Measurements from ENCODE around the gene ZNF398. TPM values are rescaled to one million over a fixed set of nuclear protein-coding genes. Genes with fewer than 3 reads are reported as not detected.

Gene ZNF398
- total RNA-seq, 4 donors from 2014 or later: 11.5 to 23.5 (median 17.1) TPM

DNA sequence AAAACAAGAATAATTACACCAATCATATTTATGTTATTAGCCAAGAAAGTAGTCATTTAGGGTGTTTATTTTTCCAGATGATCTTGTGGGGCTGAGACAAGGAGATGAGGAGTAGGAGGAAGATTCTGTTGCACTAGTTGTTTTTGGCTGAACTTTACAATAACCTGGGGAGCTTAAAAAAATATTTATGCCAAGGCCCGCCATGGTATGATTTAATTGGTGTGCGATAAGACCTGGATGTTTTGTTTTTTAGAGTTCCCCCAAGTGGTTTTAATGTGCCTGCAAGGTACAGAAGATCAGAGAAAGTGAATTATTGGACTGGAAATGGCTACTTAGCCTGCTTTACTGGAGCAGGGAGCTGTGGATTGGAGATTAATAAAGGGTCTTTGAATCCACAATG lies 41.0 kb downstream of the ZNF398 start:
- TF ChIP-seq, protein P1, sequence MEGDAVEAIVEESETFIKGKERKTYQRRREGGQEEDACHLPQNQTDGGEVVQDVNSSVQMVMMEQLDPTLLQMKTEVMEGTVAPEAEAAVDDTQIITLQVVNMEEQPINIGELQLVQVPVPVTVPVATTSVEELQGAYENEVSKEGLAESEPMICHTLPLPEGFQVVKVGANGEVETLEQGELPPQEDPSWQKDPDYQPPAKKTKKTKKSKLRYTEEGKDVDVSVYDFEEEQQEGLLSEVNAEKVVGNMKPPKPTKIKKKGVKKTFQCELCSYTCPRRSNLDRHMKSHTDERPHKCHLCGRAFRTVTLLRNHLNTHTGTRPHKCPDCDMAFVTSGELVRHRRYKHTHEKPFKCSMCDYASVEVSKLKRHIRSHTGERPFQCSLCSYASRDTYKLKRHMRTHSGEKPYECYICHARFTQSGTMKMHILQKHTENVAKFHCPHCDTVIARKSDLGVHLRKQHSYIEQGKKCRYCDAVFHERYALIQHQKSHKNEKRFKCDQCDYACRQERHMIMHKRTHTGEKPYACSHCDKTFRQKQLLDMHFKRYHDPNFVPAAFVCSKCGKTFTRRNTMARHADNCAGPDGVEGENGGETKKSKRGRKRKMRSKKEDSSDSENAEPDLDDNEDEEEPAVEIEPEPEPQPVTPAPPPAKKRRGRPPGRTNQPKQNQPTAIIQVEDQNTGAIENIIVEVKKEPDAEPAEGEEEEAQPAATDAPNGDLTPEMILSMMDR (IDR thresholded peaks at IDR 0.05): no peak
- DNase-seq (ENCODE audit: low spot score): no peak

DNA sequence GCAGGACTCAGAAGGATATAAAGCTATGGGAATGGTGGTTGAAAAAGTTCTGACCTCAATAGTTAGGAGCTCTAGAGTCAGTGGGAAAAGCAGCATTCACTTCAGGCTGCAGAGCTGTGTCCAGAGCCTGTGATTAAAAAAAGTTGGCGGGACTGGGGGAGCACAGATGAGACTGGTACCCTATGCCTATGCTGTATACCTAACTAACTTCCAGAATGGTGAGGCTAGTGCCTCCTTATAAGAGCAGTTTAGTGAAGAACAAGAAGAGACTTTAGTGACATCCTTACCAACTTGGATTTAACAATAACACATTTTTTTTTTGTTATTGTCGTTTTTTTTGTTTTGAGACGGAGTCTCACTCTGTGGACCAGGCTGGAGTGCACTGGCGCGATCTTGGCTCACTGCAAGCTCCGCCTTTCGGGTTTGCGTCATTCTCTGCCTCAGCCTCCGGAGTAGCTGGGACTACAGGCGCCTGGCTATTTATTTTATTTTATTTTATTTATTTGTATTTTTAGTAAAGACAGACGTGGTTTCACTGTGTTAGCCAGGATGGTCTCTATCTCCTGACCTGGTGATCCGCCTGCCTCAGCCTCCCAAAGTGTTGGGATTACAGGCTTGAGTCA lies 41.5 kb downstream of the ZNF398 start:
- ATAC-seq (ENCODE audit: low FRiP score) (no peak), DNase-seq (ENCODE audit: low spot score) (no peak)
- TF ChIP-seq, protein P1 (IDR thresholded peaks at IDR 0.05): no peak

More for the DNA sequence above, 41.0 kb downstream of the ZNF398 start:
- no peak for ATAC-seq (ENCODE audit: low FRiP score)

DNA sequence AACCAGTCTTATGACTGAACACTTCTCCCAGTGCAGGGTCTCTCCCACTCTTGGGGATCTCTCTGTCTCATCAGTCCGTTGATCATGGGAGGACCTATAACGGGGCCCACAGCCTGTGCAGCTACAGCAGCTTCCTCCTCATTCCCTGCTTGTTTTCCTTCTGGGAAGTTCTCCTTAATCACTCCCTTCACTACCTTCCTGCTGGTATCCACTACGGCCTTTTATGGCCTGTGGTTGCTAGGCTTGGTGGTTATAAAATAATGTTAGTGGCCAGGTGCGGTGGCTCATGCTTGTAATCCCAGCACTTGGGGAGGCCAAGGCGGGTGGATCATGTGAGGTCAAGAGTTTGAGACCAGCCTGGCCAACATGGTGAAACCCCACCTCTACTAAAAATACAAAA lies 44.6 kb downstream of the ZNF398 start:
- ATAC-seq (ENCODE audit: low FRiP score): no peak
- DNase-seq (ENCODE audit: low spot score): no peak
- TF ChIP-seq, protein P1 (IDR thresholded peaks at IDR 0.05): no peak

DNA sequence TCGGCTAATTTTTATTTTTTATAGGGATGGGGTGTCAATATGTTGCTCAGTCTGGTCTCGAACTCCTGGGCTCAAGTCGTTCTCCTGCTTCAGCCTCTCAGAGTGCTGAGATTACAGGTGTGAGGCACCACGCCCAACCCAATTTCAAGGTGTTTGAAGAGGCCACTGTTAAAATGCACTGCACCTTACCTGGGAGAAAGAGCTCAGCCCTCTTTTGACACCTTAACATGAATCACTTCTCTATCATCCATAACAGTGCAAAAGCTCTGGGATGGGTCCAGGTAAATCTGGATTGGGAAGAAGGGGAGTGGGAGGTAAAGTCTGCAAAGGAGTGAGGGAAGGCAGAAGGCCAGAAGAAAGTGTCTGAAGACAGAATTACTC lies 47.5 kb downstream of the ZNF398 start:
- TF ChIP-seq, protein P1 (IDR thresholded peaks at IDR 0.05): no peak
- no peak for ATAC-seq (ENCODE audit: low FRiP score)
- no peak for DNase-seq (ENCODE audit: low spot score)

DNA sequence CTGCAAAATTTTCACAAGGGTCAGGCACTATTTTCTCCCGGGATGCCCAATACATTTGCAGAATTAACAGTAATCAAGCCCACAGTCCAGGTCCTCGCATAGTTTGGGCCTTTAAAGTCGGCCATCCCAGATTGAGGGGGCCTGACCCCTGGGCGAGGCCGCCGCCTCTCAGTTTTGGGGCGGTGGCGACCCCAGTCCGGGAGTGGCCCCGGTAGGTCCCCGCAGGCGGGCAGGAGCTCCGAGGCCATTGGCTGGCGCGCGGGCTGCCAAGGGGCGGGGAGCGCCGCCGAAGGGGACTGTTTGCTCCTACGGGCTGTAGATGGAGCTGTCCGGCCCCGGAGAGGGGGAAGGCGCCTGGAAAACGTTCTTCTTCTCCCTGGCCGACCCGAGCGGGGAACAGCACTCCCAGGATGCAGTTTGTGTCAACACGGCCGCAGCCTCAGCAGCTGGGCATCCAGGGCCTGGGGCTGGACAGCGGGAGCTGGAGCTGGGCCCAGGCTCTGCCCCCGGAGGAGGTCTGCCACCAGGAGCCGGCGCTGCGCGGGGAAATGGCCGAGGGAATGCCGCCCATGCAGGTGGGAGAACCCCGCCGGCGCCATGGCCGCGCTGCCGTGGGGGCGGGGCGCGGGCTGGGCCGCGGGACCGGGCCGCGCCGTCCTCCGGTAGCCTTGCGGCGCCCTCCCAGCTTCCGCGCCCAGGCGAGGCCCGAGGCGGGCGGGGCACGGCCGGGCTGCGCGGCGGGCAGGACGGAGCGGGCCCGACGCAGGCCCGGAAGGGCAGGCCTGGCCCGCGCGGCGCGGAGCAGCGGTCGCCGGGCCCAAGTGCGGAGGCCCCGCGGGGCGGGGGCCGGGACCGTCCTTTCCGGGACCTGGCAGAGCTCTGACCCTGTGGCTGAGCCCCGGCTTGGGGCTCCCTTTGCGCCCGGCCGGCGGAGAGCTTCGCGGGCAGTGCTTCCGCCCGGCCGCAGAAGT lies 48.2 kb downstream of the ZNF398 start, which contains the start of gene ZNF282:
ZNF282 (plus strand) TSS at position 367 of the 971 bp plus-strand sequence; CDS start at position 411, 44 bp downstream.
- DNase-seq (ENCODE audit: low spot score): peak; percentile 41
- TF ChIP-seq, protein P1 (IDR thresholded peaks at IDR 0.05): no peak
- peak; percentile 96 for ATAC-seq (ENCODE audit: low FRiP score)

DNA sequence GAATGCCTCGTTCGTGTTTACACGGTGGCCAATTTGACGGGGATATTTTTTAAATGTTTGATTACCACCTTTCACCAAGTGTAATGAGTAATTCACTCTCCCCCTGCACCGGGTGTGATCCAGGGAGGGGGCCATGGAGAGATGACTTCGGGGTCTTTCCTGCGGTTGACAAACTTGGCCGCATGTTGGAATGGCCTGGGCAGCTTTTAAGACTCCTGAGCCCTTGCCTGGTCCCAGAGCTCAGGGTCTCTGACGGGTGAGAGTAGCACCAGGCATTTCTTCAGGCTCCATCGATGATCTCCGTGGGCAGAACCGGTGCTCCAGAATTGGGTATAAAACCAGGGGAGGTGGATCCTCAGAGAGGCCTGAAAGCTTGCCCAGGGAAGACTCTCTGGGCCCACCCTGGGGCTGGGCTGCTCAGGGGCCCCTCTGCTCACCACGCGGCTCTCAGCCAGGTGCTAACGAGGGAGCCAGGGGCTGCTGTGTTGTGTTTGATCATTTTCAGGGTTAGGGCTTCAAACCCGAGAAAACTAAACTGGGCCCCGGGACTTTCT lies 49.0 kb downstream of the ZNF398 start:
- ATAC-seq (ENCODE audit: low FRiP score): peak; percentile 2
- TF ChIP-seq, protein P1 (IDR thresholded peaks at IDR 0.05): no peak
- DNase-seq (ENCODE audit: low spot score): no peak

Measured in omental fat pad (tissue), 4 donors.